HG03442 (cell line): ENCODE data around the gene A3GALT2.

Source experiments
- ATAC-seq: cut with Tn5 transposase; IDR thresholded peaks from one replicate; pipeline ENCODE4 v1.9.1; 2021; ENCODE audit warnings: mild to moderate bottlenecking, moderate library complexity; ENCODE audit not compliant: unreplicated experiment

Gene A3GALT2

GRCh38 chr1:33350611-33351280 lies 29.8 kb upstream of the A3GALT2 start:
- no peak for ATAC-seq

- ATAC-seq = peak; percentile 71
Observed at GRCh38 chr1:33349778-33350610, 29.1 kb upstream of the A3GALT2 start.

GRCh38 chr1:33349081-33349759 lies 28.3 kb upstream of the A3GALT2 start:
- peak; percentile 24 for ATAC-seq

- ATAC-seq = no peak
Observed at GRCh38 chr1:33348676-33349080, 27.8 kb upstream of the A3GALT2 start.

DNA sequence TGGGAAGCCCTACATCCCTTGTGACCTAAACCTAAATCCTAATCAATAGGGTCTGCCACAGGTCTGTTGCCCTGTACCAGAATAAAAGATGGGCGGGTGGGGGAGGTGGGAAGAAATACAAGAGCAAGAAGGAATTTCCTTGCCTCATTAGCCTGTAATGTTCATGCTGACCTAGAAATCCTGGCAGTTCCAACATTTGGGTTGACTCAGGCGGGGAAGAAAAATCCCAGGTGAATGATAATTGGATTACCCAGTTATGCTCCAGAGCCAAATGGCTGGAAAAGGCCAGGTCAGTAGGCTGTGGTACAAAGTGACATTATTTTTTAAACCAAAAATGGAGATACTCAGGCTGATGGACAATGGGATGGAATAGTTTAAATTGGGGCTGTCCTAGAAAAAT lies 27.3 kb upstream of the A3GALT2 start:
- ATAC-seq = no peak

DNA sequence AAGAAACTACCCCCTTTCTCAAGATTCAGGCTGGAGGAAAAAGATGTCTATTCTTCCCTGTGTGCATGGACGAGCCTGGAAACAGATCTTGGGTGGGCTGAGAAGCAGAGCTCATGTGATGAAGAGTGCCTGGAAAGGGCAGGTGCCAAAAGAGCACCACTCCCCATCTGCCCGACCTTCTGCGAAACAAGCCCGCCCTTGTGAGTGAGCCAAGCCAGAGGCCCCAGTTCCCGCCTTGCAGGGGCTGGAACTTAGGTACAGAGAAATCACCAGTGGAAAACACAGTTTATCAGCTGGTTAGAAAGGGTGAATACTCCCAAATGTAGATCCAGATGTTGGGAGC lies 26.7 kb upstream of the A3GALT2 start:
- no peak for ATAC-seq

DNA sequence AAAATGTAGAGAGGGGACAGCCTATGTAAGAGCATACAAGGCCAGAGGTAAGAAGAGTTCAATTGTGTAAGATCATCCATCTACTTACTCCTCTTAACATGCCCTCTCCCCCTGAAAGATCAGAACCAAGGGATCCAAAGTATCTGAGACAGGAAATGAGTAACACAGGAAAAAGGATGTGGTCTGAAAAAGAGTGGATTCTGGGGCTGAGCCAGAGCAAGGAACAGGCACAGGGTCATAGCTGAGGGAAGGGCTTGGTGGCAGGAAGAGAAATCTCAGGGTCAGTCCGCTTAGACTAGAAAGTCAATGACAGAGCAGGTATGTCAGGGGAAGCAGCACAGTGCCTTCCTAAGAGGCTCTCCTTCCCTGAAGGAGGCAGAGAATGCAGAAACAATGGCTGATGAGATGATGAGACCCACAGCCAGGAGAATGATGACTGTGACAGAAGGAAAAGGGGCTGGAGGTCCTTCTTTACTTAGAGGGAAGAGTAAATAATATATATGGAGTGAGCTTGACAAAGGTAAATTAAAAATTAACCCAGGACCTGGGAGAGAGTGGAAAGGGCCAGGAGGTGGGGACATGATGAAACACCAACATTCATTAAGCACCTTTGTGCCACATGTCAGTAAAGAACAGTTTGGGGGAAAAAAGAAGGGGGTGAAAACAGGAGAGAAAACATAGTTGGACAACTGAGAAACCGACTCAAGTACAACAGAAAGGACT lies 26.2 kb upstream of the A3GALT2 start:
- no peak for ATAC-seq

DNA sequence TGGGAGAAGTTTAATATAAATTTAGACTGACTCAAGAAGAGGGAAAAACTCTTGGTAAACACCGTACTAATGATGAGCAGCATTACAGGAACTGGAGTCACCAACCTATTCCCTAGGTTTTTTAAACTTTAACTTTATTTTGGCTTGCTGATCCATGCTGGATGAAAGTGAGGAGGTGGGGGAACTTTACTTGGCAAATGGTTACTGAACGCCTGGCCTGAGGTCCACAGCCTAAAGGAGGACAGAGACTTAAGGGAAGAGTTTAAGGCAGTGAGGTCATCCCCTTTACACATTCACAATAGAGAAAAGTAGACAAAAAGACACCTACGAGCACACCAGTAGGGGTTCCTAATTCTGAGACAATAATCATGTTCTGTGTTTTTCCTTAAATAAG lies 25.6 kb upstream of the A3GALT2 start:
- no peak for ATAC-seq

DNA sequence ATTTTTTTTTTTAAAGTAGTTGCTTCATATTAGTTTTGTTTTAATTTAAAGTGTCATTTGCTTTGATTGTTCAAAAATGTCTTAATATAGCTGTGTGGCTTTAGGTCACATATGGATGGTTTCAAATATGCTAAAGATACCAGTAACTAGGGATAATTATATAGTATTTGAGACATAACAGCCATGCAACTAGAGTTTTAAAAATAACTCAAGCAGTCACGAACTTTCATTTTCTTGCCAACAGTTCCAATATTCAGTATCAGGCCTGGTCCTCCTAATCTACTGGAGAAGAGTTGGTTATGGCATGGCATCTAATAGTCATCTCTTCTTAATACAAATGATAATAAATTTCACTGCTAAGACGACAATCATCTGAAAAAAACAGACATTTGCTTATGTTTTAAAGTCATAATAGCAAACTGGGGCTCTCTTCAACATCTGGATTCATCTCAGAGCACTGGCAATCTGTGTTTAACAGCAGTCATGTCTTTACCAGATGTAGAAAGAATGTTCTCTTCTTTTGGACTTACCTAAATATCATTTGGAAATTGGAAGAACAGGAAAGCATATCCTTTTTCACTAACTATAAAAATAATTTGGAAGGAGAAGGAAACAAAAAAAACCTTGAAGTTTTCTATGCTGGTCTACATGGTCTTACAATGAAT lies 24.1 kb upstream of the A3GALT2 start:
- no peak for ATAC-seq

GRCh38 chr1:33343539-33343938 lies 22.6 kb upstream of the A3GALT2 start:
- ATAC-seq = no peak

GRCh38 chr1:33342041-33342723 lies 21.3 kb upstream of the A3GALT2 start:
- ATAC-seq = no peak

GRCh38 chr1:33341190-33341589 lies 20.3 kb upstream of the A3GALT2 start:
- ATAC-seq = no peak

- no peak for ATAC-seq
Observed at GRCh38 chr1:33339413-33339812, 18.5 kb upstream of the A3GALT2 start.

GRCh38 chr1:33338440-33339211 lies 17.7 kb upstream of the A3GALT2 start:
- ATAC-seq = no peak

DNA sequence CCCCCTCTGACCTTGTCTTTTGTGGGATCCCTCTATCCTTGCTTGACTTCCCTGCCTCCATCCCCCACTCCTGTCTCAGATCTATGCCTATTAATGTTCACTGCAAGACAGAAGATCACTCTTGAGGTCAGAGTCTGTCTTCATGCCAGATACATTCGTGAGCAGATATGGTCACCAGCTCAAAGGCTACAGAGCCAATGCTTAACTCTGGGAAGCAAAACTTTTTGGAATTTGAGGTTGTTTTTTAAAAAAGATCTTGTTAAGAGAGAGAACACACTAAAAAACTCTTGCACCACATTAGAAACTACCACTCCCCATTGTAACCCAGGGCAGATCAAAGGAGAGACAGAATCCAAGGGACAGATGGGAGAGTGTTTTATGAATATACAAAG lies 17.1 kb upstream of the A3GALT2 start:
- no peak for ATAC-seq

DNA sequence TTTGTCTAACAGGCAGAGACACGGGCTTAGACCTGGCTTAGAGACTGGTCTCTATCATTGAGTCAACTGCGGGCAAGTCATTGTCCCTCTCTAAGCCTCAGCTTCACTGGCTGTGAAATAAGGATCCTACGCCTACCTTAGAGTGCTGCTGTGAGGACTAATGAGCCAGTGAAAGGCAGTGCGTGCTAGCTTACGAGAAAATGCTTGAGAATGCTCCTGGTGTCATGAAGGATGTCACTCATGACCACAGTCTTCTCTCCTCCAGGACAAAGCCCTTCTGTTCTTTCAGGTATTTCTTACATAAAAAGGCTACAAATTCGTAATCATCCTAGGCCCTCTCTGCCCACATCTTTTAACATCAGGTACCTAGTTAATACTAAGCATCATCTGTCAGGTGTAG lies 16.5 kb upstream of the A3GALT2 start:
- ATAC-seq = no peak

DNA sequence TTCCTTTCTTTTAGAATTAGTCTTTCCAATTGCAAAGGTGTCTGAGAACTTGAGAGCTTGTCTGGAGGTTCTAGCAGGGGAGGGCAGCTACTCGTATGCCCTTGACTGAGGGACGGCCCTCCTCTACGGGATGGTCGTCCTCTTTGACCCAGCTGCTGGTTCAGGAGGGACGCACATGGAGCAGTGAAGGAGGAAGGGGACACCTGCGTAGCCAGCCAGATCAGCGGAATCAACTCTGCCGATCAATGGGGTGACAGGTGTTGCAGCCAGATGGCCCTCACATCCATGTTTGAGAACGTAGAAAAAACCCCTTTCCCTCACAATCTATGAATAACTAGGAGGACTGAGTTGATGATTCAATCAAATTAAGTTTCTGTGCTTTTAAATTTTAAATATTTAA lies 15.7 kb upstream of the A3GALT2 start:
- ATAC-seq = no peak

- ATAC-seq = no peak
Observed at GRCh38 chr1:33335020-33335419, 14.1 kb upstream of the A3GALT2 start.

DNA sequence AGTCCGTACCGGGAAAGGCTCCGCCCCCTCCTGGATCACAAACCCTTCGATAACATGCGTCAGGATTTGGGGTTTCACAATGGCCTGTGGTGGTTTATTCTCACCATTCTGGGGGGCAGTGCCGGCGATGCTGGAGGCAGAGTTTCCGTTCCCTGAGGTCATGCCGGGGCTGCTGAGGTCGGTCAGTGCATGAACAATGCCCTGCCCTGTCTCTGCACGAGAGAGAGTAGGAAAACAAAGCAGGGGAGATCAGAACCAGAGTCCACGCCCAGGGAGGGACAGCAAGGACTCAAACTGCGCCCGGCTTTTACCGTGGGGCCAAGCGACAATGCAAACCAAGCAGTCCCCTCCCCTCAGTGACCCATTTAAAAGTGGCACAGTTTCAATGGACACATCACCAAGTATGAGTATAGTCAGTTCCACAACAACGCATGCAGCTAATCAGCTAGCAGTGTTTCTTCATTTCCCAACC lies 13.2 kb upstream of the A3GALT2 start:
- ATAC-seq = no peak
